Esophagus muscularis mucosa (tissue), 4 donors: ENCODE data around the gene METAP1D. TPM values are rescaled to one million over a fixed set of nuclear protein-coding genes. Genes with fewer than 3 reads are reported as not detected.

Experiments
- DNase-seq: peaks from one replicate; pipeline ENCODE4 v3.0.0-alpha.2; 2017; ENCODE audit errors: extremely low spot score
- H3K27ac ChIP-seq, 4 donors: fragments of 200-600 bp; sonication (generic); replicated peaks in 1 of 4; 1 replicate in 3 of 4; 2 replicates in 1 of 4; pipeline ENCODE4 v1.5.1; 2016 to 2019; ENCODE audit warnings: mild to moderate bottlenecking in 1 of 4
- H3K27me3 ChIP-seq, 4 donors: fragments of 200-600 bp; sonication (generic); one replicate each; pipeline versions ENCODE4 v1.5.1 to v1.6.0; 2016 to 2019
- H3K36me3 ChIP-seq, 4 donors: fragments of 200-600 bp; sonication (generic); one replicate each; pipeline ENCODE4 v1.5.1; 2016 to 2019
- H3K4me1 ChIP-seq, 4 donors: fragments of 200-600 bp; sonication (generic); one replicate each; pipeline ENCODE4 v1.5.1; 2016 to 2019
- H3K4me3 ChIP-seq, 4 donors: fragments of 200-600 bp; sonication (generic); 1 replicate in 2 of 4; 2 replicates in 2 of 4; pipeline ENCODE4 v1.5.1; 2016 to 2019; ENCODE audit warnings: mild to moderate bottlenecking in 4 of 4, moderate library complexity in 1 of 4
- H3K9me3 ChIP-seq, 4 donors: fragments of 200-600 bp; sonication (generic); 1 replicate in 3 of 4; 2 replicates in 1 of 4; pipeline ENCODE4 v1.5.1; 2016 to 2019
- CTCF ChIP-seq, 3 experiments: fragments of 200-600 bp in 2 of 3; fragments of 450-650 bp in 1 of 3; sonication (generic) in 2 of 3; IDR thresholded peaks; one replicate each; pipeline ENCODE4 v1.5.1; 2017 to 2019; ENCODE audit warnings: antibody characterized with exemption in 3 of 3, mild to moderate bottlenecking in 2 of 3, moderate library complexity in 1 of 3
- EP300 ChIP-seq: sonication (generic); formaldehyde crosslinking; IDR thresholded peaks from one replicate; pipeline ENCODE4 v1.6.1; 2017; ENCODE audit warnings: antibody characterized with exemption
- POLR2A ChIP-seq: fragments of 450-650 bp; IDR thresholded peaks from one replicate; pipeline ENCODE4 v1.6.1; 2017; ENCODE audit warnings: antibody characterized with exemption, moderate library complexity, mild to moderate bottlenecking, low read depth
- POLR2AphosphoS5 ChIP-seq, 2 donors: sonication (generic); formaldehyde crosslinking; IDR thresholded peaks; one replicate each; pipeline ENCODE4 v1.6.1; 2017; ENCODE audit warnings: antibody characterized with exemption in 2 of 2
- WGBS: methylation state at CpG from one replicate; pipeline ENCODE4 v1.1.5; 2018; 5-methylcytosine and 5-hydroxymethylcytosine counted together
- intact Hi-C: fragments of 100-400 bp; cut with DNase I; formaldehyde crosslinking; loops from one replicate; pipeline ENCODE4 v1.15.1; 2023
- total RNA-seq, 4 donors: library from RNA; depleted of rRNA; stranded (reverse); fragments of >200 nt; gene quantifications; one replicate each; pipeline versions ENCODE4 v1.1.0 to v1.2.1, GENCODE V29; 2016

METAP1D gene
- total RNA-seq, 4 donors from 2014 or later = 3.1 to 6.6 (median 4.1) TPM

GRCh38 chr2:172000696-172001361 is 1.1 kb downstream of the METAP1D start:
- Histone ChIP-seq H3K36me3 (no peaks in the 10 kb centered on the region), H3K9me3 (no peaks in the 10 kb centered on the region), H3K27me3 (no peaks in the 10 kb centered on the region), H3K4me1 (peaks cover 9 to 21% (median 15%) of the 10 kb centered on the region in 4 donors), H3K27ac (no peak overlapping the region), H3K4me3 (peak overlapping the region; percentile 72 to 90 (median 82))
- no peak for DNase-seq
- TF ChIP-seq POLR2AphosphoS5 (IDR thresholded peaks at IDR 0.05) (no peak), POLR2A (no peak), EP300 (no peak), CTCF (IDR thresholded peaks at IDR 0.05) (no peak)
- 84% methylated on average over 13 of the region's 13 CpGs for WGBS
- intact Hi-C loops = no loop called here

- no peaks in the 10 kb centered on the region for H3K4me1 ChIP-seq
- intact Hi-C loops = no loop called here
- TF ChIP-seq EP300 (no peak), POLR2AphosphoS5 (IDR thresholded peaks at IDR 0.05) (no peak)
- no peak overlapping the region for H3K27ac ChIP-seq
- H3K36me3 ChIP-seq = no peaks in the 10 kb centered on the region
- no peak overlapping the region for H3K4me3 ChIP-seq
- H3K27me3 ChIP-seq = no peaks in the 10 kb centered on the region
- WGBS = 100% methylated on average over 1 of the region's 1 CpG
- no peak for DNase-seq
- H3K9me3 ChIP-seq = no peaks in the 10 kb centered on the region
Observed at GRCh38 chr2:172007372-172007771, 7.6 kb downstream of the METAP1D start.

GRCh38 chr2:172009823-172010222 is 10.1 kb downstream of the METAP1D start:
- no peak overlapping the region for H3K4me3 ChIP-seq
- TF ChIP-seq POLR2A (no peak), EP300 (no peak), POLR2AphosphoS5 (IDR thresholded peaks at IDR 0.05) (no peak), CTCF (IDR thresholded peaks at IDR 0.05) (no peak)
- WGBS = 96% methylated on average over 4 of the region's 4 CpGs
- H3K9me3 ChIP-seq = no peaks in the 10 kb centered on the region
- DNase-seq = no peak
- intact Hi-C loops = no loop called here
- H3K36me3 ChIP-seq = no peaks in the 10 kb centered on the region
- H3K27me3 ChIP-seq = no peaks in the 10 kb centered on the region
- no peak overlapping the region for H3K27ac ChIP-seq
- no peaks in the 10 kb centered on the region for H3K4me1 ChIP-seq

- Histone ChIP-seq H3K36me3 (no peaks in the 10 kb centered on the region), H3K27ac (no peak overlapping the region), H3K4me3 (no peak overlapping the region), H3K4me1 (no peaks in the 10 kb centered on the region), H3K9me3 (no peaks in the 10 kb centered on the region), H3K27me3 (no peaks in the 10 kb centered on the region)
- TF ChIP-seq POLR2A (no peak), POLR2AphosphoS5 (IDR thresholded peaks at IDR 0.05) (no peak), CTCF (IDR thresholded peaks at IDR 0.05) (no peak), EP300 (no peak)
- DNase-seq = no peak
- intact Hi-C loops = no loop called here
- 76% methylated on average over 11 of the region's 11 CpGs for WGBS
Observed at GRCh38 chr2:172011812-172012575, 12.2 kb downstream of the METAP1D start.

GRCh38 chr2:172012677-172013391 is 13.1 kb downstream of the METAP1D start:
- no peak overlapping the region for H3K27ac ChIP-seq
- H3K4me1 ChIP-seq = no peaks in the 10 kb centered on the region
- no peaks in the 10 kb centered on the region for H3K27me3 ChIP-seq
- peak; percentile 90 for DNase-seq
- 67% methylated on average over 9 of the region's 9 CpGs for WGBS
- H3K4me3 ChIP-seq = no peak overlapping the region
- intact Hi-C loops = no loop called here
- TF ChIP-seq CTCF (IDR thresholded peaks at IDR 0.05) (no peak), POLR2A (no peak), EP300 (no peak), POLR2AphosphoS5 (IDR thresholded peaks at IDR 0.05) (no peak)
- H3K36me3 ChIP-seq = no peaks in the 10 kb centered on the region
- no peaks in the 10 kb centered on the region for H3K9me3 ChIP-seq
